HG03025 (cell line): ENCODE measurements around the gene BAIAP3.
"Not testable (repeated sequence)": the region's sequence is repeated elsewhere in the genome, so short reads cannot be mapped to it uniquely, and the experiment has no call there.

Experiments
- ATAC-seq: cut with Tn5 transposase; IDR thresholded peaks from one replicate; pipeline ENCODE4 v1.9.1; 2021; ENCODE audit warnings: mild to moderate bottlenecking, moderate library complexity; ENCODE audit not compliant: unreplicated experiment, low FRiP score

Gene BAIAP3

GRCh38 chr16:1315081-1316032, 18.1 kb upstream of the BAIAP3 start:
- ATAC-seq = no peak

GRCh38 chr16:1316033-1316405, 17.4 kb upstream of the BAIAP3 start:
- ATAC-seq = no peak

GRCh38 chr16:1317479-1318267, 15.8 kb upstream of the BAIAP3 start:
- ATAC-seq = no peak

- no peak for ATAC-seq
Measured at GRCh38 chr16:1318268-1318545, 15.2 kb upstream of the BAIAP3 start.

- ATAC-seq = no peak
Measured at GRCh38 chr16:1319041-1319440, 14.4 kb upstream of the BAIAP3 start.

- ATAC-seq = no peak
Measured at GRCh38 chr16:1320097-1320496, 13.3 kb upstream of the BAIAP3 start.

GRCh38 chr16:1320658-1321240, 12.7 kb upstream of the BAIAP3 start:
- no peak for ATAC-seq

GRCh38 chr16:1322407-1322806, 11.0 kb upstream of the BAIAP3 start:
- no peak for ATAC-seq

GRCh38 chr16:1323296-1324239, 9.9 kb upstream of the BAIAP3 start:
- no peak for ATAC-seq

- no peak for ATAC-seq
Measured at GRCh38 chr16:1324286-1324826, 9.1 kb upstream of the BAIAP3 start.

- ATAC-seq = no peak
Measured at GRCh38 chr16:1325261-1325660, 8.2 kb upstream of the BAIAP3 start.

- ATAC-seq = no peak
Measured at GRCh38 chr16:1325673-1326371, 7.6 kb upstream of the BAIAP3 start.

GRCh38 chr16:1326391-1326790, 7.1 kb upstream of the BAIAP3 start:
- ATAC-seq = no peak

- ATAC-seq = no peak
Measured at GRCh38 chr16:1326946-1327618, 6.4 kb upstream of the BAIAP3 start.

- ATAC-seq = no peak
Measured at GRCh38 chr16:1327619-1327947, 5.9 kb upstream of the BAIAP3 start.

- ATAC-seq = not testable (repeated sequence)
Measured at GRCh38 chr16:1328136-1328535, 5.3 kb upstream of the BAIAP3 start.

GRCh38 chr16:1328961-1329360, 4.5 kb upstream of the BAIAP3 start:
- not testable (repeated sequence) for ATAC-seq

GRCh38 chr16:1330260-1330914, 3.1 kb upstream of the BAIAP3 start:
- ATAC-seq = no peak
